Fibroblast of pulmonary artery (primary cell): ENCODE results near the gene PTPN18.

ENCODE experiments used
- DNase-seq: peaks from one replicate; pipeline ENCODE4 v3.0.0-alpha.2; 2010; ENCODE audit warnings: low read depth
- H3K4me3 ChIP-seq: replicated peaks from 2 replicates; pipeline ENCODE4 v1.5.1; 2011; ENCODE audit warnings: low read depth, mild to moderate bottlenecking, control low read depth, low read length, moderate library complexity
- CTCF ChIP-seq: IDR thresholded peaks from 2 replicates; pipeline ENCODE4 v1.5.1; 2011; ENCODE audit warnings: mild to moderate bottlenecking, control low read depth, low read length, inconsistent platforms; ENCODE audit errors: missing control alignments

The PTPN18 gene

GRCh38 chr2:130370490-130370889 is 14.6 kb downstream of the PTPN18 start:
- no peak for DNase-seq
- no peak overlapping the region for H3K4me3 ChIP-seq

GRCh38 chr2:130371723-130372054 is 15.8 kb downstream of the PTPN18 start:
- no peak for DNase-seq
- no peak for TF ChIP-seq CTCF
- peak overlapping the region; percentile 75 for H3K4me3 ChIP-seq

More at GRCh38 chr2:130370490-130370889, 14.6 kb downstream of the PTPN18 start:
- TF ChIP-seq CTCF = no peak

GRCh38 chr2:130372055-130372832 is 16.4 kb downstream of the PTPN18 start:
- peak; percentile 75 for DNase-seq
- peak; percentile 39 for TF ChIP-seq CTCF
- peak overlapping the region; percentile 75 for H3K4me3 ChIP-seq

- no peak for TF ChIP-seq CTCF
- no peak for DNase-seq
- H3K4me3 ChIP-seq = peak overlapping the region; percentile 75
Measured at GRCh38 chr2:130372833-130373807, 17.3 kb downstream of the PTPN18 start.

- TF ChIP-seq CTCF = no peak
- H3K4me3 ChIP-seq = peak overlapping the region; percentile 75
Measured at GRCh38 chr2:130373808-130374365, 18.0 kb downstream of the PTPN18 start.

GRCh38 chr2:130374587-130375290 is 18.9 kb downstream of the PTPN18 start:
- H3K4me3 ChIP-seq = peak overlapping the region; percentile 5
- no peak for TF ChIP-seq CTCF
- peak; percentile 44 for DNase-seq

More at GRCh38 chr2:130373808-130374365, 18.0 kb downstream of the PTPN18 start:
- no peak for DNase-seq
